Natural killer cell treated with Interleukin-12 subunit alpha and Interleukin-12 subunit beta and Interleukin-15 and Interleukin-18, amount 100 ng/mL, for 72 hours (primary cell): Measurements from ENCODE around the gene CCDC172. TPM values are rescaled to one million over a fixed set of nuclear protein-coding genes. Genes with fewer than 3 reads are reported as not detected.
A peak's percentile ranks its signal among the peaks of the same experiment; 100 is the strongest.

Source experiments
- ATAC-seq, 2 donors: fragments of 150-1000 bp; cut with Tn5 transposase in 1 of 2; sonication (Bioruptor Pico), chemical (Tn5 transposase) in 1 of 2; 2 replicates each; pipeline ENCODE4 v1.10.0; 2021
- DNase-seq: peaks from one replicate; pipeline ENCODE4 v3.0.0; 2022; ENCODE audit warnings: low spot score
- H3K27ac Mint-ChIP-seq, 2 donors: 1 replicate in 1 of 2; 2 replicates in 1 of 2; pipeline ENCODE4 v1.8.0; 2022; ENCODE audit warnings: mixed read lengths in 2 of 2, mild to moderate bottlenecking in 1 of 2, moderate library complexity in 1 of 2
- H3K27me3 Mint-ChIP-seq, 2 donors: 1 replicate in 1 of 2; 2 replicates in 1 of 2; pipeline ENCODE4 v1.8.0; 2022; ENCODE audit warnings: mixed read lengths in 2 of 2
- H3K36me3 Mint-ChIP-seq: one replicate; pipeline ENCODE4 v1.8.0; 2022; ENCODE audit warnings: mixed read lengths
- H3K4me1 Mint-ChIP-seq, 2 donors: 1 replicate in 1 of 2; 2 replicates in 1 of 2; pipeline ENCODE4 v1.8.0; 2022; ENCODE audit warnings: low read depth in 2 of 2, mixed read lengths in 2 of 2, mild to moderate bottlenecking in 1 of 2
- H3K4me3 Mint-ChIP-seq: one replicate; pipeline ENCODE4 v1.8.0; 2022; ENCODE audit warnings: mixed read lengths
- H3K9me3 Mint-ChIP-seq: 2 replicates; pipeline ENCODE4 v1.8.0; 2022; ENCODE audit warnings: mixed read lengths
- total RNA-seq, 2 donors: library from RNA; stranded (reverse); gene quantifications; one replicate each; pipeline ENCODE4 v1.2.3, GENCODE V29; 2022

CCDC172 gene
- total RNA-seq, 2 donors from 2014 or later = not detected

DNA sequence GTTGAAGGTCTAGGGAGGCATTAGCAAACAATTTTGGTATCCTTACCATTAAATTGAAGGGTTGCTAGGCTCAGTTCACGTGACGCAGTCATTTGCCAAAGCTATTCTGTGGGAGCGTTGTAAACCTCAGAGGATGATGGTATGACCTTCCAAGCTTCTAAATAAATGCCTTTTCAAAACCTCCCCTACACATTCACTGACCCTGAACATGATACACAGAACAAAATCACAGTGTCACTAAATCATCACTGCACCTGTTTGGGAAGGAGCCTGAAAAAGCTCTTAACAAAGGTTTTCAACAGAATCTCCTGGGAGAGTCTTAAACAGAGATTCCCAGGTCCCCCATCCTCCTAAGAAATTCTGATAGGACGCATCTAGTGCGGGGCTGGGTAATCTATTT, 13.2 kb upstream of the CCDC172 start:
- Mint-ChIP-seq H3K36me3 (no peaks in the 10 kb centered on the region), H3K27me3 (no peaks in the 10 kb centered on the region), H3K4me3 (no peak overlapping the region), H3K4me1 (no peaks in the 10 kb centered on the region), H3K9me3 (peaks cover 7% of the 10 kb centered on the region), H3K27ac (no peak overlapping the region)
- ATAC-seq (no peak), DNase-seq (no peak)

DNA sequence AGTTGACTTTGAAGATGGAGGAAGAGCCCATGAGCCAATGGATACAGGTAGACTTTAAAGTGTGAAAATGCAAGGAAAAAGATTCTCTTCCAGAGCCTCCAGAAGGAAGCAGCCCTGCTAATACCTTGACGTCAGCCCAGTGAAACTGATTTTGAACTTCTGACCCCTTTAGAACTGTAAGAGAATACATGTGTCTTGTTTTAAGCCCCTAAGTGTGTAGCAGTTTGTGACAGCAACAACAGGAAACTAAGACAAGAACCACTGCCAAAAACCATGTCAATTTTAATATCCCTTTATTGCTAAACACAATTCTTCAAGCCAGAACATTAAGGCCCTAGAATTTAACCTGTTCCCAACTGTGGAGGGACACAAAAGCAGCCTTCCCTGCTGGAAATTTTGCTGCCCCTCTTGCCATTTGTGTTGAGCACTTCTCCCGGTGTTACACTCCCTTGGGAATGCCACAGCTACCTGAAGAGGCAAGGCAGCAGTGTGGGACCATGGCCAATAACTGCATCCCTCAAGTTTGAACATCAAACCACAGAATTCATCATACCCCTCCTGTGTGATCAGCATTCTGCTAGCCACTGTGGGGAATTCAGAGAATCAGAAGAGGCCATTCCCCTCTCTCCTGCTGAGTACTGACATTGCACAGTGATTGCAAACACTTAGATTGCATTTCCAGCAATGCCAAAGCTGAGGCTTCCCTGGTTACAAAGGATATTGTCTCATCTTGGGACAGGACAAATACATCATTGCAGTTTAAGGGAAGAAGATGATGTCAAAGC, 12.3 kb upstream of the CCDC172 start:
- Mint-ChIP-seq H3K27me3 (no peaks in the 10 kb centered on the region), H3K4me1 (peaks cover 0 to 6% of the 10 kb centered on the region in 2 donors), H3K4me3 (no peak overlapping the region), H3K9me3 (peaks cover 7% of the 10 kb centered on the region), H3K36me3 (no peaks in the 10 kb centered on the region), H3K27ac (no peak overlapping the region)
- DNase-seq = no peak
- no peak for ATAC-seq

DNA sequence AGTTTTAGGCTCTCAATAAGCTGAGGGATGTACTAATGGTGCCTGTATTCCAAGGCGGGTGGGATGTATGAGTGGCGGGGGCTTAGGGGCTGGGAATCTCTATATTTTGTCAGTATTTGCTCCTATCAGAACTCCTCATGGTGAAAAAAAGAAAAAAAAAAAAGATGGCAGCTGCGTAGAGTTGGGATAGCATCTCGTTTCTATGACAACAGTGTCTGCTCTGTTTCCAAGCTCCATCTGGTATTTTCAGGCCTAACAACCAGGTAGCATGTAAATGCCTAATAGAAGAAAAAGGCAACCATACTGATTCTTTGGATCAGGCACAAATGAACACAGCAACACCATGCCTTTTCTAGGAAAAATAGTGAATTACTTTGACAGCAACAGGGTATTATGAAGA, 11.7 kb upstream of the CCDC172 start:
- Mint-ChIP-seq H3K27ac (no peak overlapping the region), H3K4me1 (peaks cover 0 to 6% of the 10 kb centered on the region in 2 donors), H3K9me3 (peaks cover 7% of the 10 kb centered on the region), H3K4me3 (no peak overlapping the region), H3K36me3 (no peaks in the 10 kb centered on the region), H3K27me3 (no peaks in the 10 kb centered on the region)
- ATAC-seq (no peak), DNase-seq (no peak)

DNA sequence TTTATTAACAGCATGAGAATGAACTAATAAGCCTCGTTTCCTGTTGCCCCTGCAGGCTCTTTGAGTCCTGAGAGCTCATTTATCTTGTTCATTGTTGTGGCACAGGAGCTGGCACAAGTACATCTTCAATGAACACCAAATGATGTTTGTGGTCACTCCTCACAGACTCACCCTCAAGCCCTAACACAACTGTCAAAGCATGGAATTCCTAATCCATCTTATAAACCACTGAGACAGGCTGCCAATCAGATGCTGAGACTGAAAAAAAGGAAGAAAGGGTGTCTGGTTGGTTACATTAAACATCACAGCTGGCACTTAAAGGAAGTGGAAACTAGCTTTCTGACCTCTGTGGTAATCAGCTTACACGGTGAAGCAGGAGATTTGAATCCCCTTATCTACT, 7.7 kb upstream of the CCDC172 start:
- no peak for DNase-seq
- Mint-ChIP-seq H3K27ac (no peak overlapping the region), H3K9me3 (peaks cover 5% of the 10 kb centered on the region), H3K36me3 (no peaks in the 10 kb centered on the region), H3K4me3 (peak overlapping the region; percentile 7), H3K4me1 (peaks cover 0 to 6% of the 10 kb centered on the region in 2 donors), H3K27me3 (no peaks in the 10 kb centered on the region)
- ATAC-seq = no peak

DNA sequence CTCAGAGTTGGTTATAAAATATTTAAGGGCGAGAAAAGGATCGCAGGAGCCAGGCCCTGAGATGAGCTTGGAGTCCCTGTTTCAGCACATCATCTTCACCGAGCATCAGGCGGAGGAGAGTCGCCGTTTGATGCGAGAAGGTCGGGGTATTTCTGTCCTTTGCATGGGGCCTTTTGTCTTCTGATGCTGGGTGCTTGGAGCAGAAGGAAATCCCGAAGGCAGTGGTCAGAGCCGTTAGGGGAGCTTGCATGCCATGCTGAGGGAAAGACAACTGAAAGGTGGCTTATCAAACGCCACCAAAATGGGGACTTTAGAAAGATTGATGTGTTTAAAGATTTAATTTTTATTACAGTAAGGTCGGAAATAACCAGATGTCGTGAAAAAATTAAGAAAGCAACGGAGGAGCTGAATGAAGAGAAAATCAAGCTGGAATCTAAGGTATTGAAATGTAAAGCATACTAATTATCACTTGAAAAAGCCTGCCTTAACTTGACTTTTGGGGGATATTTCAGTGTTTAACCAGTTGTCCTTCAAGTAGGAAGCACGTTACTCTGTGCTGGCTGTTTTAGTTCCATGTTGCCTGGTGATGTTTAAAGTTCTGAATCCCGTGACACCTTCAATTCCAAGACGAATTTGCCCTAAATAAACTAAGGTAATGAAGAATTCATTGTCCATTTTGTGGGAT, 845 bp downstream of the CCDC172 start:
- no peak overlapping the region for H3K4me3 Mint-ChIP-seq
- peaks cover 3% of the 10 kb centered on the region for H3K9me3 Mint-ChIP-seq
- ATAC-seq (no peak), DNase-seq (no peak)
- H3K36me3 Mint-ChIP-seq = no peaks in the 10 kb centered on the region
- no peaks in the 10 kb centered on the region for H3K4me1 Mint-ChIP-seq
- H3K27me3 Mint-ChIP-seq = peaks cover 0 to 2% of the 10 kb centered on the region in 2 donors
- H3K27ac Mint-ChIP-seq = no peak overlapping the region

DNA sequence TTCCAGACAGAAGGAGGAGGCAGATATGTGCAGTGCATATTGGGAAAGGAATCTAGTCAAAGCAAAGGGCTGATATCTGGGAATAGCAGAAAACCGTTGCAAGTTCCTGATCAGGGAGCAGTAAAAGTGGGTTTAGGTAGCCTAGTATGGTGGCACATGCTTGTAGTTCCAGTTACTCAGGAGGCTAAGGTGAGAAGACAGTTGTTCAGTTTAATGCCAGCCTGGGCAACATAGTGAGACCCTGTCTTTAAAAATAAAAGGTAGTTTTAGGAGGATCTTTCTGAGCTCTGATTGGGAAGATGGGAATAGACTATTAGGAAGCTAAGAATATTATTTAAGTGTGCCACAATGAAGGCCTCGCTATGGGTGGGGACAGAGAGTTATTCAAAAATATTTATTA, 1.7 kb downstream of the CCDC172 start:
- peaks cover 3% of the 10 kb centered on the region for H3K9me3 Mint-ChIP-seq
- no peaks in the 10 kb centered on the region for H3K4me1 Mint-ChIP-seq
- H3K36me3 Mint-ChIP-seq = no peaks in the 10 kb centered on the region
- H3K4me3 Mint-ChIP-seq = no peak overlapping the region
- H3K27me3 Mint-ChIP-seq = peaks cover 0 to 2% of the 10 kb centered on the region in 2 donors
- no peak for ATAC-seq
- no peak for DNase-seq
- H3K27ac Mint-ChIP-seq = no peak overlapping the region

DNA sequence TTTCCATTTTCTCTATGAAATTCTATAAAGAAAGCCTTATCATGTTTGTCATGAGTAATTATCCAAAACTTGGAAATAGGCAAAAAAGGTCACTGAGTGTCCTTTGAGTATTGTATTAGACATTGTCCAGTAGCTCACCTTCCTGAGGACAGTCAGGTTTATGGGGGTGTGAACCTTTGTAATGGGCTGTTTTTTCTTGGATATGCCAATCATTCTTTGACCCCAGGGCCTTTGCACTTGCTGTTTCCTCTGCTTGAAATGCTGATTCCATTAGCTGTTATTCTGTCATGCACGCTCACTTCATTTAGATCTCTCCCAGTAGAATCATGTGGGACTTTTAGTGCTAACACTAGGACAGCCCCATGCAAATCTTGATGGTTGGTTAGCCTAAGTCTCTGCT, 4.9 kb downstream of the CCDC172 start:
- H3K36me3 Mint-ChIP-seq = no peaks in the 10 kb centered on the region
- no peak overlapping the region for H3K27ac Mint-ChIP-seq
- peaks cover 3% of the 10 kb centered on the region for H3K9me3 Mint-ChIP-seq
- no peak overlapping the region for H3K4me3 Mint-ChIP-seq
- DNase-seq (no peak), ATAC-seq (no peak)
- no peaks in the 10 kb centered on the region for H3K4me1 Mint-ChIP-seq
- peaks cover 0 to 2% of the 10 kb centered on the region in 2 donors for H3K27me3 Mint-ChIP-seq

DNA sequence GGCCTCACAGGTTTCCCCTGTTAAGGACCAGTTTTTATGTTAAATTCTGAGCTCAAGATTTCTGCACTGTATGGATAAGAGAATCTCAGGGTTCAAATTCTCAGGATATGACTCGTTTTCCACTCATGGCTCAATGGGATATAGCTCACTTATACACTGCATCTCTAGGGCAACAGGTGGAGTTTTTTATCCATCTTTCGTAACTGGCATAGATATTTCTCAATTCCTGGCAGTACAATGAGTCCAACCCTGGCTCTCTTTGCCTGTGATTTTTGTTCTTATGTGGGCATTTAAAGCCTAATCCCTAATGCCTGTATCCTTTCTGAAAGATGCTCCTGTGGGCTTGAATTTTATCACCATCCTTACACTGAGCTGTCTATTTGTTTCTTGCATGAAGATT, 7.6 kb downstream of the CCDC172 start:
- Mint-ChIP-seq H3K27me3 (no peaks in the 10 kb centered on the region), H3K9me3 (no peaks in the 10 kb centered on the region), H3K4me3 (no peak overlapping the region), H3K27ac (no peak overlapping the region), H3K36me3 (no peaks in the 10 kb centered on the region), H3K4me1 (no peaks in the 10 kb centered on the region)
- ATAC-seq = no peak
- DNase-seq = no peak

DNA sequence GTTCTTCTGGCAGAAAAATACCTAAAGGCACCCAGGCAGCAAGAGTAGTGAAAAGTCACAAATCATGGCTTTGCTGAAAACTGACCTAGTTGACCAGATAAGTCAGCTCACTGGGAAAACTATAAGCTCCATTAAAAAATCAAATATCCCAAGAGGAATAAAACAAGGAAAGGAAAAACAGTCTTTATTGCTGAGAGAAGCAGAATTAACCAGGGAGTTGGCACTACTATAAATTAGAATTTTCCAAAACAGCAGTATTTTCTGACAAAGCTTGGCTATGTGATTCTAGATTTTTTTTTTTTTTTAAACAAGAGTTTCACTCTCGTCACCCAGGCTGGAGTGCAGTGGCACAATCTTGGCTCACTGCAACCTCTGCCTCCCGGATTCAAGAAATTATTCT, 12.6 kb downstream of the CCDC172 start:
- H3K9me3 Mint-ChIP-seq = no peaks in the 10 kb centered on the region
- no peaks in the 10 kb centered on the region for H3K27me3 Mint-ChIP-seq
- ATAC-seq (no peak), DNase-seq (no peak)
- H3K4me1 Mint-ChIP-seq = no peaks in the 10 kb centered on the region
- H3K4me3 Mint-ChIP-seq = no peak overlapping the region
- no peak overlapping the region for H3K27ac Mint-ChIP-seq
- H3K36me3 Mint-ChIP-seq = no peaks in the 10 kb centered on the region

DNA sequence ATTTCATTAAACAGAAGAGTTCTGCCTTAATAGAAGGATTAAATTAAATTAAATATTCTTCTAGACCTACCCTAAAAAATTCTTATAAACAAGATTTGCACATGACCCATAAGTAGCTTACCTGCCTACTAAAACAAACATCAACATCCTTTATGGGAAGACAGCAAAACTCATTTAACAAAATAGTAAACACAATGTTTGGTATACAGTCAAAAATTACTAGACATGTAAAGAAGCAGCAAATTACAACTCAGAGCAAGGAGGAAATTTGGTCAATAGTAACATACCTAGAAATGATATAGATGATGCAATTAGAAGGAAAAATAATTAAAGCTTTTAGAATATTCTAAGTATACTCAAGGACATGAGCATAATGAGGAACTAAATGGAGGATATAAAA, 27.9 kb downstream of the CCDC172 start:
- H3K9me3 Mint-ChIP-seq = peaks cover 16% of the 10 kb centered on the region
- no peak overlapping the region for H3K4me3 Mint-ChIP-seq
- H3K27me3 Mint-ChIP-seq = no peaks in the 10 kb centered on the region
- H3K36me3 Mint-ChIP-seq = no peaks in the 10 kb centered on the region
- DNase-seq = no peak
- no peak for ATAC-seq
- H3K27ac Mint-ChIP-seq = no peak overlapping the region
- no peaks in the 10 kb centered on the region for H3K4me1 Mint-ChIP-seq

DNA sequence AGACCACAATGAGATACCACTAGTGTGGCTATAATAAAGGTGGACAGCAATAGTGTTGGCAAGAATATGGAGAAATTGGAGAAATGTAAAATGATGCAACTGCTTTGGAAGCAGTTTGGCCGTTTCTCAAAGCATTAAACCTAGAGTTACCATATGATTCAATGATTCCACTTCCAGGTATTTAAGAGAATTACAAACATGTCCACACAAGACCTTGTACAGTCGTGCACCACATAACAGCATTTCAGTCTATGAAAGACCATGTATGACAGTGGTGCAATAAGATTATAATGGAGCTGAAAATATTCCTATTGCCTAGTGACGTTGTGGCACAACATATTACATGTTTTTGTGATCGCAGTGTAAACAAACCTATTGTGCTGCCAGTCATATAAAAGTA, 29.6 kb downstream of the CCDC172 start:
- H3K4me1 Mint-ChIP-seq = no peaks in the 10 kb centered on the region
- H3K27me3 Mint-ChIP-seq = no peaks in the 10 kb centered on the region
- H3K27ac Mint-ChIP-seq = no peak overlapping the region
- H3K36me3 Mint-ChIP-seq = no peaks in the 10 kb centered on the region
- no peak overlapping the region for H3K4me3 Mint-ChIP-seq
- H3K9me3 Mint-ChIP-seq = peaks cover 8% of the 10 kb centered on the region
- DNase-seq (no peak), ATAC-seq (no peak)

DNA sequence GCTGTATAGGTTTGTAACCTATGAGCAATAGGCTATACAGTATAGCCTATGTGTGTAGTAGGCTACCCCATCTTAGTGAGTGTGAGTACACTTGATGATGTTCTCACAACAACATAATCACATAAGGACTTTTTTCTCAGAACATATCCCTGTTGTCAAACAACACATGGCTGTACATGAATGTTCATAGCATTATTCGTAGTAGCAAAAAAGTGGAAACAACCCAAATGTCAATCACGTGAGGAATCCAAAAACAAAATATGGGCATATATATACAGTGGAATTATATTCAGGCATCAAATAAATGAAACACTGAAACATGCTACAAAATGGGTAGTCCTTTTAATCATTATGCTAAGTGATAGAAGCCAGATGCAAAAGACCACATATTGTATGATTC, 31.1 kb downstream of the CCDC172 start:
- DNase-seq (no peak), ATAC-seq (no peak)
- Mint-ChIP-seq H3K4me3 (no peak overlapping the region), H3K9me3 (no peaks in the 10 kb centered on the region), H3K4me1 (no peaks in the 10 kb centered on the region), H3K36me3 (no peaks in the 10 kb centered on the region), H3K27me3 (no peaks in the 10 kb centered on the region), H3K27ac (no peak overlapping the region)

DNA sequence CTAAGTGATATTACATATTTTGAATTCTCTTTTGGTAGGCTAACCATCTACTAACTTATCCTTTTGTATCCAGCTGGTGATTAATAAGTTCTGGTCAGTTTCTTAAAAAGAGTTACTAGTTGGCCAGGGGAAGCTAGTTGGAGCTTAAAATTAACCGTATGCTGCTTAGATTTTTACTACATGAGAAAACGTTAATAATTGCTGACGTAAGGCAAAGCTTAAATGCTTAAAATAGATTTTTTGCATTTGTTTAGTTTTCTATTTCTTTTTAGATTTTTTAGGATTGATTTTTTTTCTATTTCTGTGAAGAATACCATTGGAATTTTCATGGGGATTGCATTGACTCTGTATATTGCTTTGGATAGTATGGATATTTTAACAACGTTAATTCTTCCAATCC, 32.6 kb downstream of the CCDC172 start:
- no peaks in the 10 kb centered on the region for H3K27me3 Mint-ChIP-seq
- no peak for ATAC-seq

DNA sequence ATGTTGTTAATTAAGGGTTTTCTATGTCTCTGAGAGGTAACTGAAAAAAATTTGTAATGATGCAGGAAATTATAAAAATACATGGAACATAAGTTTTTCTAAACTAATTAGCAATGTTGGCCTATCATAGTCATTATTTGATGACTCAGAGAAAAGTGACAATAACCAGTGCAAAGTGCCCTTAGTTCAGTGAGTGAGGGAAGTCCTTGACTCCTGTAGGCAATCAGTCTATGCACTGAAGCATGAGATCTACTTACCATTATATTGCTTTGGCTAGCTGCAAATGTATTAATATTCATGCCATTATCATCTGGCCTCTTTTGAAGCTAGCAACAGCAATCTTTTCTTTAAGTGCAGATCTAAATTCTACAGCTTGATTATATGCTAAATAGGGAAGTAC, 40.6 kb downstream of the CCDC172 start:
- no peaks in the 10 kb centered on the region for H3K27me3 Mint-ChIP-seq
- H3K4me3 Mint-ChIP-seq = no peak overlapping the region
- ATAC-seq (no peak), DNase-seq (no peak)
- no peaks in the 10 kb centered on the region for H3K36me3 Mint-ChIP-seq
- no peaks in the 10 kb centered on the region for H3K4me1 Mint-ChIP-seq
- H3K9me3 Mint-ChIP-seq = no peaks in the 10 kb centered on the region
- no peak overlapping the region for H3K27ac Mint-ChIP-seq

More for the DNA sequence above, 32.6 kb downstream of the CCDC172 start:
- no peaks in the 10 kb centered on the region for H3K9me3 Mint-ChIP-seq
- no peaks in the 10 kb centered on the region for H3K36me3 Mint-ChIP-seq
- H3K27ac Mint-ChIP-seq = no peak overlapping the region
- DNase-seq = no peak
- no peak overlapping the region for H3K4me3 Mint-ChIP-seq
- no peaks in the 10 kb centered on the region for H3K4me1 Mint-ChIP-seq
